Stimulated activated CD4-positive, alpha-beta T cell treated with anti-CD3 and anti-CD28 coated beads, Interleukin-15, amount 100 ng/mL, for 24 hours (primary cell): ENCODE results near the gene NEK11.
"Not testable (repeated sequence)": the region's sequence is repeated elsewhere in the genome, so short reads cannot be mapped to it uniquely, and the experiment has no call there.

ENCODE experiments used
- DNase-seq: peaks from one replicate; pipeline ENCODE4 v3.0.0-alpha.2; 2020

Gene NEK11

DNA sequence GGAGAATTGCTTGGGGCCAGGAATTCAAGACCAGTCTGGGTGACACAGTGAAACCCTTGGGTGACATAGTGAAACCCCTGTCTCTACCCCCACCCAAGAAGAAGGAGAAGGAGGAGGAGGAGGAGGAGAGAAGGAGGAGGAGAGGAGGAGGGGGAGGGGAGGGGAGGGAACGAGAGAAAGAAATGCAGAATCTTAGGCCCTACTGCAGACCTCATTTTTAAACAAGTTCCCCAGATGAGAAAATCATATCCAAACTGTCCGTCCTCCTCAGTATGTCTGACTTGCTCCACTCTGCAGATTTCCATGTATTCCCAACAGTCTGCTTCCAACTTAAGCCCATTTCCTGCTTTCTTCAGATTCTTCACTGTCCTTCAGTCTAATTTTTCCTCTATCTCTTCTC, 291.0 kb downstream of the NEK11 start:
- no peak for DNase-seq

DNA sequence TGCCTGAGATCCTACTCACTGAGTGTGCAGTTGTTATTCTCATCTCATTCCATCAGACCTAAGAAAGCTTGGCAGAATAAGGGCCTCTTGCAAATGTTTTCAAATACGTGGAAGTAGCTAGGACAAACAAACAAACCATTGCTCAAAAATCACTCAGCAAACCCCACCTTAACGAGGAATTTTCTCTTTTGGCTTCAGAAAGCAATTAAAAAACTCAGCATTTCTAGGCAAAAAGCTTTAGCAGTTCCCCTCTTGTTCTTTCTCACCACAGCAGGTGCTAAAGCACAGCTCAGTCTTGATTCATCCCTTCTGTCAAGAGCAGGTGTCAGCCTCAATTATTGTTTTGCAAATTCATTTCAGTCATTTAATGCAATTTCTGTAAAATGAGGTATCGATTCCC, 296.3 kb downstream of the NEK11 start:
- no peak for DNase-seq

DNA sequence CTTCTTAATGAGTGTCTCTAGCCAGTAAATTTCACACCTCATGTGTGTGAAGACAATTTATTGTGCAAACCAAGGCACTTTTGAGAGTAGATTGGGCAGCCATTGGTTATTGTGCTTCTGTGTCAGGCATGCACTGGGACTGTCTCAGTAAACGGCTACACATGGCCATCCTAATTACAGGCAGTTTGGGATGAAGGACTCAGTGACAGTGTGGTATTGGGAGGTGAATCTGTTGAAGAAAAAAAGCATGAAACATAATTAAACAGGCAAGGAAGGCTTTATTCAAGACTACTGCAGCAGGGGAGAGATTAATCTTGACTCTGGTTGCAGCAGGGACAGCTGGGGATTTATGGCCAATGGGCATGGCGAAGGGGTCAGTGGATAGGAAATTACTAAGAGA, 297.1 kb downstream of the NEK11 start:
- DNase-seq, result no peak

DNA sequence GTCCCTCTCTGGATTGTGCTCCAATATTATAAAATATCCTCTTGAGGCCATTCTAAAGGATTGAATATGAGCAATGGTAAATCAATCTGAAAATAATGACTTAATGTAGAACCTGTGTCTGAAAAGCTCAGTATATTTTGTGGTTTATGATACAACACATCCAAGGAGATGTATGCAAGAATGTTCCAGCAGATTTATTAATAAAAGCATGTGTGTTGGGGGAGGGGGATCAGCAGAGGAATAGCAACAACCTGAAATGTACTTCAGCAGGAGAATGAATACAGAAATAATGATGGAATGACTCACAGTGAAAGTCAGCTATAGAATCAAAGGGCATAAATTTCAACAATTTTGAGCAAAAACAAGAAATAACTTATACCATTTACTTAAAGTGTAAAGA, 298.2 kb downstream of the NEK11 start:
- no peak for DNase-seq

DNA sequence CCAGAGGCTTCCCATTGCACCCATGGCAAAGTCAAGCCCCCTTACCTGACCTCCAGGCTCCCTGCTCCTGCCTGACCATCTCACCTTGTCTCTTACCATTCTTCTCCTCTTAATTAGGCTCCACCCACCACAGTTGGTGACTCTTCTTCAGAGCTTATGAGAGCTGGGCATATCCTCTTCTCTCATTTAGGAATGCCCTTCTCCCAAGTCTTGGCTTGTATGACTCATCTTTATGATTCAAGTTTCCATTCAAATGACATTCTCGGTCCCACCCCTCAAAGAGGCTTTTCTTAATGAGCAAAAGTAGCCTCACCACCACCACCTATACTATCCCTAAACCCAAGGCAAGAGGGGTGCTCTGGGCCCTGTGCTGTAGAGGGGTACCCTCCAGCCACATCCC, 299.6 kb downstream of the NEK11 start:
- DNase-seq, result no peak

DNA sequence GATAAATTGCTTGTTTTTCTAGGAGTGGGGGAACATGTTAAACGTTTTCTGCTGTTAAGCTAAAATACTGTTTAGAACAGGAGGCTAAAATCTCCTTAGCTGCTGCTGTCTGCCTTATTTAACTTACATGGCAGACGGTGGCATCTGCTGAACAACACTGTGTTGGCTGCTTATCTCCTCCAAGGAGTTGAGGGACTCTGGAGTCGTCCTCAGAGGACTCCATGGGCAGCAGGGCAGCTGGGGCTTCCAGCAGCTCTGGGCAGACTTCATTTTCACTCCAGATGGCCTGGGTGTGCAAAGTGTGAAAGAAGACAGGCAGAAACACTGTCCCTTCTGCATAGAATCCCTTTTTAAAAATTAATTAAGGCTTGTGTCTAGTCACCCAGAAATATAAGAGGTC, 302.0 kb downstream of the NEK11 start:
- no peak for DNase-seq

DNA sequence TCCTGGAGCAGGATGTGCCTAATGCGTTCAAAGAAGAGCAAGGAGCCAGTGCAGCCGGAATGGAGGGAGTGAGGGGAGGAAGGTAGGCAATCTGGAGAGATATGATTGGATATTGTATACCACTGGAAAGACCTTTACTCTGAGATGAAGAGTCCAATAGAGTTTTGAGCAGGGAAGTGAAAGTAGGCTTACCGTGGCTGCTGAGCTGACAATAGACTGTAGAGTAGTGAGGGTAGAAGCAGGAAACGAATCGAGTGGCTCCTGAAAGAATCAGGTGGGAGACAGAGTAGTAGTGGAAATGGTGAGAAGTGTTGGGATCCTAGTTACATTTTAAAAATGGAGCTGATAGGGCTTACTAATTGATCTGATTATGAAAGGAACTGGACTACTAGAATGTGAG, 303.1 kb downstream of the NEK11 start:
- no peak for DNase-seq

DNA sequence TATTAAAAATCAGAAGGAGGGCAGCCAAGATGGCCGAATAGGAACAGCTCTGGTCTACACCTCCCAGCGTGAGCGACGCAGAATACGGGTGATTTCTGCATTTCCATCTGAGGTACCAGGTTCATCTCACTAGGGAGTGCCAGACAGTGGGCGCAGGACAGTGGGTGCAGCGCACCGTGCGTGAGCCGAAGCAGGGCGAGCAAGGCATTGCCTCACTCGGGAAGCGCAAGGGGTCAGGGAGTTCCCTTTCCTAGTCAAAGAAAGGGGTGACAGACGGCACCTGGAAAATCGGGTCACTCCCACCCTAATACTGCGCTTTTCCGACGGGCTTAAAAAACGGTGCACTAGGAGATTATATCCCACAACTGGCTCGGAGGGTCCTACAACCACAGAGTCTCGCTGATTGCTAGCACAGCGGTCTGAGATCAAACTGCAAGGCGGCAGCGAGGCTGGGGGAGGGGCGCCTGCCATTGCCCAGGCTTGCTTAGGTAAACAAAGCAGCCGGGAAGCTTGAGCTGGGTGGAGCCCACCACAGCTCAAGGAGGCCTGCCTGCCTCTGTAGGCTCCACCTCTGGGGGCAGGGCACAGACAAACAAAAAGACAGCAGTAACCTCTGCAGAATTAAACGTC, 304.9 kb downstream of the NEK11 start:
- DNase-seq, result not testable (repeated sequence)

DNA sequence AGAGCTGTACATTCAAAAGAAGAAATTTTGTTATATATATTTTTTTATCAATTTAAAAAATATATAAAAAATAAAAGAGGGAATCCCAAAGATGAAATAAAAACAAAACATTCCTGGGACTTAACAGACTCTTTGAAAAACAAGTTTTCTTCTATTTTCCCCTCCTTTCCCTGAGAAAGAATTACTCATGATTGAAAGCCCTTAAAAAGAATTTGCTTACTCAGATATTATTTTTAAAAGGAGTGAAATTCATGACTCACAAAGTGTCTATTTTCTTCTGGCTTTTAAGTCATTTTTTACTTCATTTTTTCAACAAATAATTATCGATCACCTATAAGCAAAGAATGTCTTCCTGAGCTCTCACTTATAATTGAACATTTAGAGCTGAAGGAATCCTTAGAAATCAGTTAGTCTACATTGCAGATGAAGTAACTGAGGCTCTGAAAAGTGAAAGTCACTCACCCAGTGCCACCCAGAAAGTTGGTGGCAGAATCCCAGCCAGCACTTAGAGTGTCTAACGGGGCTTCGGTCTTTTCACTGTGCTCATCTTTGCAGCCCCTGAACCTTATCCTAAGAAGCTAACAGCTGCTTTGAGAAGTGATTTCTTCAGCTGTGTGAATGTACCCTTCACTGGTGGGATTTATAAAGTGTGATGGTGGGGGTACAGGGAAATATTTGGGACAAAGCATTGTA, 312.4 kb downstream of the NEK11 start:
- no peak for DNase-seq

DNA sequence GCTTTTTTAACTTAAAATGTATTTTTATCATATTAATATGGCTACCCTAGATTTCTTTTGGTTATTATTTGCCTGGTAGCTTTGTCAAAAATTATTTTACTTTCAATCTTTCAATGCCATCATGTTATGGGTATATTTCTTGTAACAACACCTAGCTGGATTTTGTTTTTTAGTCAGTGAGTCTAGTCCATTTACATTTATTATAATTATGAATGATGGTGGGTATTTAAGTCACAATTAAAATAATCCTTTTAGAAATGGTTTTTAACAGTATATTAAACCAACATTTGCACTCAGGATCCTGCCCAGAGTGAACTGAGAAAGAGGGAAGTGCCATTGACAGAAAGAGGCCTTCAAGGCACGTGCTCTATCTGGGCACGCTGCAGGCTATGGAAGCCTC, 315.1 kb downstream of the NEK11 start:
- no peak for DNase-seq

DNA sequence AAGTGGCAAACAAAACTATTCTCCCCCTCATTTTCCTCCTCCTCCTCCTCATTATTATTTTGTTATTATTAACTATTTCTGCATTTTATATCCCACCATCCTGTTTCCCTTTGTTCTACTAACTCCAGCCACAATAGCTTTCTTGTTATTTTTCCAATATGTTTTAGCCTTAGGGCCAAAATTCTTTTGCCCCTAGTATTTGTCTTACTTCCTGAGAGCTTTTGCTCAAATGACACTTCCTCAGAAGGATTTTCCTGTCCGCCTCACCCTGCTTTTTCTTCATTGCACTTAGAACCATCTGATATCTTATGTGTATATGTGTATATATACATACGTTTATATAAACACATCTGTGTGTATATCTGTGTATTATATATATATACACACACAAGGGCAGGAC, 322.2 kb downstream of the NEK11 start:
- DNase-seq, result no peak

DNA sequence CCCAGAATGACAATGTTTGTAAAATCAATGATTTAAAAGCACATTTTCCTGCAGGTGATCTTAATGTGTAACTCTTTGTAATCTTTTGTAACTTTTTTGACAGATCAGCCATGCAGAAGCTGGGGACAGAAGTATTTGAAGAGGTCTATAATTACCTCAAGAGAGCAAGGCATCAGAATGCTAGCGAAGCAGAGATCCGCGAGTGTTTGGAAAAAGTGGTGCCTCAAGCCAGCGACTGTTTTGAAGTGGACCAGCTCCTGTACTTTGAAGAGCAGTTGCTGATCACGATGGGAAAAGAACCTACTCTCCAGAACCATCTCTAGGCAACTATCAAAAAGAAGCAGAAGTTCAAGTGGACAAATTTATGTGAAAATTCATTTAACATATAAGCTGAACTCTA, 322.8 kb downstream of the NEK11 start:
- no peak for DNase-seq

DNA sequence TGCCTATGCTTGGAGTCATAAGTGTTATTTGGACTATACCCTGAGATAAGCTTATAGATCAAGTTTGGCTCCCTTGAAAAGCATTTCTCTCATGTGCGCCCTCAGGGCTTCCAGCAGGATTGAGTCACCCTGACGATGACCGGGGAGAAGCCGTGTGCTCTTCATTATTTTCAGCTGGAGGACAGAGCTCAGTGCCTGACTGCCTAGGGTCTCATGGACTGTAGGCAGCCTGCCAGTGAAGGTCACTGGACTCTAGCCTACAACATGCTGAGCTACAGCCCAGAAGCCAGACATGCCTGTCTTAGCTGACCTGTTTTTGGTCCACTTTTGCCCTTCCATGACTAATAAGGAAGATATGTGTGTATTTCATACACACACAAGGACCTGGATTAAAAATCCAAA, 323.3 kb downstream of the NEK11 start:
- no peak for DNase-seq

DNA sequence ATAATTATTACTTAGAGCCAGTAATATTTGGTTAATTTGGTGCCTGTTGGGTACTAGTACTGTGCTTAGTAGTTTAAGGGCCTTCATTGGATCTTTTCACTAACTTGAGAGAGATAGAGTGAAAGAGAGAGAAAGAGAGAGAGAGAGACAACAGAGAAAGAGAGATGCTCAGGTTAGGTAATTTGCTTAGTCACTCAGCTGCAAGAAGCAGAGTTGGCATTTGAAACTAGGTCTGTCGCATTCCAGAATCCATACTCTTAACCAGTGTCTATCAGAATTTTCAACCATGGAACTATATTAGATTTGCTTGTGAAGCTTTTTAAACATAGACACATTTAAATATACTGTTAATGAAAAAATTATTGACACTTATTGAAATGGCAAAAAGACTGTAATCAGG, 323.8 kb downstream of the NEK11 start:
- no peak for DNase-seq

DNA sequence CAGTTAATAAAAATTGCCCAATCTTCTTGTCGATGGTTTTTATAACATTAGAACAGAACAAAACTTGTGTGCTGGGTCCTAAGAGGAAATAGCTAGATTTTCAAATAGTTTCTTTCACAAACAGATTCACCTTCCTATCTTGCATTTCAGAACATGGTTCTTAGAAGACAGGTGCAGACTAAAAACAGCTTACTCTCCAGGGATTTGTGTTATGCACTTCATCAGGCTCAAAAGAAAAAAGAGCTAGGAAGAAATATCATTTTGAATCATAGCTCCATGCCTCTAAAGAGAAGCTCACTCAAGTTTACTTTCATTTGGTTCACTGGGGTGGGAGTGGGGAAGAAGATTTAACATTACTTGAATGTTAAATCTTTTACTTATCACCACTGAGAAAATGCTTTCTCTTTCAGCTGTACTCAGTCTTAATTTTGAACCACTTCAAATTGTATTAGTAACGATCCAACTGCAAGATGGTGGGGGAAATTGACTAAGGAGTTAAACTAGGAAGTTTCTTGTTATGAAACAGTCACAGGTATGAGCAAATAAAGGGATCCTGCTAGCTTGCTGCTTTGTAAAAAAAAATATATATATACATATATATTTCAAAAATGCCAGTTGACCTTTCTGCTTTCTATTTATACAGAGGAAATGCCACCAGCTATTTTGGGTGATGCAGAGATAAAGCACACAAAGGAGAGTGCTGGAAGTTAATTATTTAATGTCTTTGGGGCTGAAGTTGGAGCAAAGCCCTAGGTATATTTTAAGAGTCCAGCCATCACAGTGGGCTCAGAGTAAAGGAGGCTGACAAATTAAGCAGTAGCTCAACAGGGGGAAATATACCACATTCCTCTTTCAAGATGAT, 326.6 kb downstream of the NEK11 start:
- no peak for DNase-seq

DNA sequence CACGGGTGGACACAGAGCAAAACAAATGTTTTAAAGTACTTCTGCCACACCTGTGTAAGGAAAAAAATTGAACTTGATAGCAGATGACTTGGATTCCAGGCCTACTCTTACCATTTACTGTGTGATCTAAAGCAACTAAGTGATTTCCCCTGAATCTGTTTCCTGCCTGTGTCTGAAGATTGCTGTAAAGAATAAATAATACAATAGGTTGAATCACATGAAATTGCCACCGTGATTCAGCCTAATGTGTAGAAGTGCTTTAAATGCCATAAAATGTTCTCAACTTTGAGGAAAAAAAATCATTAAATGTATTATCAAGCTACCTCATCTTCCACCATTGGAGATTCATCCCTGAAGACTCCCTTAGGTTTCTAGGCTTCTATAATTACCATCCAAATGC, 327.3 kb downstream of the NEK11 start:
- DNase-seq, result no peak

DNA sequence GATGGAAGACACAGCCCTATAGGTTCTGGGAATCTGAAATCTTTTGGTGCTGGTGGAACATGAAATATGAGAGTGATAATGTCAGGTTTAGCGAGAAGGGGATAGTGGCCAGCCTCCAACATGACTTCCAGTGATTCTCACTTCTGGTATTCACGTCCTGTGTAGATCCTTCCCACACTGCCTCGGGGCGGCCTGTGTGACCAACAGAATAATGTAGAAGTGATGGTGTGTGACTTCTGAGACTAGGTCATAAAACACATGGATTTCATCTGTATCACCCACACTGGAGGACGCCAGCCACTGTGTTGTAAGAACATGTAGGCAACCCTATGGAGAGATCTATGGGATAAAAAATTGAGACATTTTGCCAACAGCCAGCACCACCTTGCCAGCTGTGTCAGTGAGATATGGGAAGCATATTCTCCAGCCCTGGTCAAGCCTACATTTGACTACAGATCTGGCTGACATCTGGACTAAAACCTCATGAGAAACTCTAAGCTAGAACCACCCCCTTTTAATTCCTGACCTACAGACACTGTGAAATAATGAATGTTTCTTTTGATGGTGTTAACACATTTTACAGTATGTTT, 329.4 kb downstream of the NEK11 start:
- no peak for DNase-seq

DNA sequence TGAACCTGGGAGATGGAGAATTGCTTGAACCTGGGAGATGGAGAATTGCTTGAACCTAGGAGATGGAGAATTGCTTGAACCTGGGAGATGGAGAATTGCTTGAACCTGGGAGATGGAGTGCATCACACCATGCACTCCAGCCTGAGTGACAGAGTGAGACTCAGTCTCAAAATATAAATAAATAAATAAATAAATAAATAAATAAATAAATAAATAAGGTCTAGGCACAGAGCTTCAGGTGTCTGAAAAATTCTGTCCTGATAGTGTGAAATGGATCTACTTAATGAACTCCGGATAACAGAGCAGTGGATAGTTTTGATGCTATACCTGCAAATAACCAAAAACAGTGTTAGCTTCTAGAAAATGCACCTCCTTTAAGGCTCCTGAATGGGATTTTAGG, 330.6 kb downstream of the NEK11 start:
- no peak for DNase-seq

DNA sequence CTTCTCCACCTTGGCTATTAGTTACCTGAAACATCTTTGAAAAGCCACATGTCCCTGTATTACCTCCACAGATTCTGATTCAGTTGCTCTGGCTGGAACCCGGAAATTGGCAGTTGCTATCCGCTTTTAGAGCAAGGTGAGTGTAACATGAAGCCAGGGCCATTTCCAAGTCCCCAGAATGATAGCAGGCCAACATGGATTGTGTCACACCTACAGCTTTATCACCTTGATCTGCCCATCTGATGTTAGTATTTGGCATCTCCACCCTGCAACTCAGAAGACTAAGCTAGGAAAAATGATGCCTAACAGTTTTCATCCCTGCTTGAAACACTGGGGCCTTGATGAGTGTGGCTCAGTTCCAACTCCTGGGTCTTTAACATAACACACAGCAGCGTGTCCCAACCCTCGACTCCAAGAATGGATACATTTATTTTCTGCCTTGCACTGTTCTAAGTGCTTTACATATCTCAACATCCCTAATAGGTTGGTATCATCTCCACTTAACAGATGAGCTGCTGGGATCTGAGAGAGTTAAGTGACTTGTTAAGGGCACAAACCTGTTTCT, 333.6 kb downstream of the NEK11 start:
- no peak for DNase-seq

DNA sequence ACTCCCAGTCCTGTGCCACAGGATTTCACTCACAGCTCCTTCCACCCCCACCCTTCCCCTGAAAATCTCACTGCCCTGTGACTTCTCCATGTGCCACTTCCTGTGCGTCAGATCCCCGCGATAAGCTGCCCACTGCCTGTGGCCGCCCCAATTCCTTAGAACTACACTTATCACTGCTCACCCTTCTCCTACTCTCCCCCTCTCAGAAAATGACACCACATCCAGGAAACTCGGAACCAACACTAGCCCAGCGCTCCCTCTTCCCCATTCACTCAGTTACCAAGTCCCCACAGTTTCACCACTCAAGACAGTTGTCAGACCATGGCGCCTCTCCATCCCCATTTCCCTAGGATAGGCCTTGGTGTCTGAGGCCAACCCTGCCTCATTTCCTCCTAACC, 334.4 kb downstream of the NEK11 start:
- peak; percentile 25 for DNase-seq

DNA sequence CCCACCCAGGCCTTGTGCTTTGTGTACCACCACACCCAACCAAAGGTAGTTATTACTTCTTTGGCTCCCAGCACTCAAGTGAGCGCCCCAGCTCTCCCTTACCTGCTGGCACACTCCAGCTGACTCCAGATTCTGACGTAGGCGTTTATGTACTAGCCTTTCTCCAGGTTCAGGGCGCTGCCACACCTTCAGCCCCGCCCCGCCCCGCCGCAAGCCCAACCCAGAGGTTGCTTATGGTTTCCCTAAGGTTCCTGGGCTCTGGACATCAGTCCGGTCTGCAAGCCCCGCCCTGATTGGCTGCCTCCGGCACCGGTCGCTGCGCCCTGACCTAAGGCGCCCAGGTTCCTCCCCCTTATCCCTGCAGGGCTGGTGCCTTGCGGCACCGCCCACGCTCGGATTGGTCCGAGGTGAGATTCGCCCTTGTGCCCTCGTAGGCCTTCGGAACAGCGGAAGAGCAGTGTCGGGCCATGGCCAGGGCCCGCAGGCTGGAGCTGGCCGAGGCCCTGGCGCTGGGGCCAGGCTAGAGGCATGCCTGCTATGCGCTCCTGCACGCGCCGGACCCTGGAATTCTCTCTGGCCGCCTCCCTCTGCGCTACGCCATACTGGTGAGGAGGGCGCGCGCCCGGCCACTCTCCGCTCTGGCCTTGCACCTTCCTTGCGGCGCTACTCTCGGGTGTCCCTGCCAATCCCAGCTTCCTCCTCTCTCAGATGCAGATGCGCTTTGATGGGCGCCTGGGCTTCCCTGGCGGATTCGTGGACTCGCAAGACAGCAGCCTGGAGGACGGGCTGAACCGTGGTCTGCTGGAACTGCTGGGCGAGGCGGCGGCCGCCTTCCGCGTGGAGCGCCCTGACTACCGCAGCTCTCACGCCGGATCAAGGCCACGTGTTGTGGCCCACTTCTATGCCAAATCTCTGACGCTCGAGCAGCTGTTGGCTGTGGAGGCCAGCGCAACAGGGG, 335.1 kb downstream of the NEK11 start:
- DNase-seq, result peak; percentile 36

DNA sequence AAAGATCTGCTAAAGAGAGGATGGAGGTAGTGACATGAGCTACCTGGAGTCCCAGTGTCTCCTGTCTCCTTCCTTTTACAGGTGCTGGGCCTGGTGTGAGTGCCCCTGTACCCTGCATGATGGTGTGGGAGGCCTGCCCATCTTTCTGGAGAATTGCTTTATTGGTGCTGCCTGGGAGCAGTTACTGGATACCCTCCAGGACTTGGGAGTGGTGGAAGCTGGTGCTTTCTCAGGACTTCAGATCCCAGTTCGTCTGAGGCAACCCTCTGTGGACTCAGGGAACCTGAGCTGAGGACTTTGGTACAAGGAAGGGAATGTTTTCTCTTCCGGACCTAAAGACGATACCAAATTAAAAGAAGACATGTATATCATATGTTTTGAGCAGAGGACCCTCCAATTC, 336.6 kb downstream of the NEK11 start:
- no peak for DNase-seq
